Hepatocyte (in vitro differentiated cells): Measurements from ENCODE around the gene ZNF219.

Source experiments
- CTCF ChIP-seq: fragments of 200-600 bp; sonication (generic); IDR thresholded peaks from 2 replicates; pipeline ENCODE4 v1.5.1; 2016; ENCODE audit warnings: antibody characterized with exemption, mild to moderate bottlenecking; ENCODE audit not compliant: poor library complexity
- EZH2 ChIP-seq: fragments of 200-600 bp; sonication (generic); IDR thresholded peaks from 2 replicates; pipeline ENCODE4 v1.6.1; 2016; ENCODE audit warnings: antibody characterized with exemption, mild to moderate bottlenecking, borderline replicate concordance
- EZH2phosphoT487 ChIP-seq: fragments of 200-600 bp; sonication (generic); IDR thresholded peaks from one replicate; pipeline ENCODE4 v1.6.1; 2018; ENCODE audit warnings: antibody characterized with exemption, mild to moderate bottlenecking, low read depth, moderate library complexity; ENCODE audit not compliant: unreplicated experiment, severe bottlenecking

GRCh38 chr14:21056520-21057163 is 41.8 kb downstream of the ZNF219 start:
- TF ChIP-seq CTCF (no peak), EZH2phosphoT487 (no peak), EZH2 (no peak)
